ENCODE results near the gene ODAPH. TPM values are rescaled to one million over a fixed set of nuclear protein-coding genes. Genes with fewer than 3 reads are reported as not detected.

The ODAPH gene
- total and polyA plus RNA-seq, 2 donors (not counting 1 experiment from before 2014, with no cell fraction given), result not detected

DNA sequence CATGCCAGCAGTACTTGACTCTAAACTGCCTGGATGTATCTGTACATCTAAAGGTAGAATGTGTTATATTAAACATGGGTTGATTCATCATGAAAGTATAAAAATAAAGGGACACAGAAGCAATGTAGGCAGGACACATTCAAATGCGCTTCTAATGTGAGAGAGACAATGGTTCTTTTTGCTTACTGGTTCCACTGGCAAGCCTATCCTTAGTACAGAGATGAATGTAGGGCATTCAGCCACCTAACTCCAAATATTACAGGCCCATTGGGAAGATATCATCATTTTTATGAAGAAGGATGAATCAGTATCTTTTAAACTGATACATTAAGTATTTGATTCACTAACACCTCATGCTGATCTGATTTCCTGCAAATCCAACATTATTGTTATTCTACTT, 56.4 kb downstream of the ODAPH start:
- H3K9ac ChIP-seq (ENCODE audit: insufficient read depth, low read length), result no peak overlapping the region
- no peak overlapping the region for H3K4me3 ChIP-seq (replicated peaks in 1 of 4; ENCODE audit: control extremely low read depth in 1 of 4, insufficient read depth in 1 of 4, low read depth in 3 of 4, low read length in 4 of 4)

More for the DNA sequence above, 56.4 kb downstream of the ODAPH start:
- Histone ChIP-seq H3K4me1 (ENCODE audit: control insufficient read depth, extremely low read depth, insufficient read depth, low read length) (no peaks in the 10 kb centered on the region), H4K20me1 (ENCODE audit: control insufficient read depth, extremely low read depth, insufficient read depth, low read length) (no peaks in the 10 kb centered on the region), H3K9me3 (ENCODE audit: control insufficient read depth, insufficient read depth, low read depth, low read length) (no peaks in the 10 kb centered on the region), H3K27ac (ENCODE audit: insufficient read depth, low read length) (no peak overlapping the region), H3K36me3 (ENCODE audit: control insufficient read depth, insufficient read depth, low read length) (no peaks in the 10 kb centered on the region), H2AFZ (ENCODE audit: low read length) (no peak overlapping the region), H3K27me3 (ENCODE audit: control insufficient read depth, insufficient read depth, low read length) (no peaks in the 10 kb centered on the region), H3K79me2 (ENCODE audit: control insufficient read depth, insufficient read depth, low read length) (no peaks in the 10 kb centered on the region), H3K4me2 (ENCODE audit: extremely low read depth, insufficient read depth, low read length) (no peak overlapping the region)
- TF ChIP-seq EZH2 (IDR thresholded peaks at IDR 0.05; ENCODE audit: low read length, missing control alignments), result no peak
- TF ChIP-seq, protein P1, sequence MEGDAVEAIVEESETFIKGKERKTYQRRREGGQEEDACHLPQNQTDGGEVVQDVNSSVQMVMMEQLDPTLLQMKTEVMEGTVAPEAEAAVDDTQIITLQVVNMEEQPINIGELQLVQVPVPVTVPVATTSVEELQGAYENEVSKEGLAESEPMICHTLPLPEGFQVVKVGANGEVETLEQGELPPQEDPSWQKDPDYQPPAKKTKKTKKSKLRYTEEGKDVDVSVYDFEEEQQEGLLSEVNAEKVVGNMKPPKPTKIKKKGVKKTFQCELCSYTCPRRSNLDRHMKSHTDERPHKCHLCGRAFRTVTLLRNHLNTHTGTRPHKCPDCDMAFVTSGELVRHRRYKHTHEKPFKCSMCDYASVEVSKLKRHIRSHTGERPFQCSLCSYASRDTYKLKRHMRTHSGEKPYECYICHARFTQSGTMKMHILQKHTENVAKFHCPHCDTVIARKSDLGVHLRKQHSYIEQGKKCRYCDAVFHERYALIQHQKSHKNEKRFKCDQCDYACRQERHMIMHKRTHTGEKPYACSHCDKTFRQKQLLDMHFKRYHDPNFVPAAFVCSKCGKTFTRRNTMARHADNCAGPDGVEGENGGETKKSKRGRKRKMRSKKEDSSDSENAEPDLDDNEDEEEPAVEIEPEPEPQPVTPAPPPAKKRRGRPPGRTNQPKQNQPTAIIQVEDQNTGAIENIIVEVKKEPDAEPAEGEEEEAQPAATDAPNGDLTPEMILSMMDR (conservative IDR thresholded peaks at IDR 0.05 in 1 of 2, IDR thresholded peaks at IDR 0.05 in 1 of 2; ENCODE audit: low read depth in 1 of 2, low read length in 2 of 2), result no peak
- no peak for DNase-seq (ENCODE audit: low read depth in 2 of 2)

Other genes with a start within 250 kb of the ODAPH start
- 33.1 and 34.5 TPM in 2 replicates for gene RCHY1, start 41.7 kb upstream of the ODAPH start, total RNA-seq
- 41.9 and 49.3 TPM in 2 replicates for gene RCHY1, start 41.7 kb upstream of the ODAPH start, polyA plus RNA-seq
- 14.1 and 18.8 TPM in 2 replicates for gene THAP6, start 41.6 kb upstream of the ODAPH start, total RNA-seq
- gene THAP6, start 41.6 kb upstream of the ODAPH start, polyA plus RNA-seq, result 9.7 and 11.7 TPM in 2 replicates
- 1.8 and 2.3 TPM in 2 replicates for gene CDKL2, start 74.5 kb downstream of the ODAPH start, total RNA-seq
- gene CDKL2, start 74.5 kb downstream of the ODAPH start, polyA plus RNA-seq, result 0.40 and 0.44 TPM in 2 replicates
- gene G3BP2, start 117.3 kb downstream of the ODAPH start, total RNA-seq, result 140 and 143 TPM in 2 replicates
- gene G3BP2, start 117.3 kb downstream of the ODAPH start, polyA plus RNA-seq, result 124 and 143 TPM in 2 replicates
- gene USO1, start 168.5 kb downstream of the ODAPH start, total RNA-seq, result 101 and 123 TPM in 2 replicates
- 83.5 and 130 TPM in 2 replicates for gene USO1, start 168.5 kb downstream of the ODAPH start, polyA plus RNA-seq